GM12874 (cell line): Measurements from ENCODE around the gene USP48.

ENCODE experiments used
- CTCF ChIP-seq: IDR thresholded peaks from 2 replicates; pipeline ENCODE4 v1.5.1; 2011; ENCODE audit warnings: low read depth, mild to moderate bottlenecking, control low read depth, low read length, moderate library complexity; ENCODE audit not compliant: insufficient read depth

USP48 gene

GRCh38 chr1:21811875-21812305 lies 28.9 kb upstream of the USP48 start, which contains the start of gene LDLRAD2:
LDLRAD2 (plus strand) TSS chr1:21812265; CDS start chr1:21812452, 187 bp downstream.
- no peak for TF ChIP-seq CTCF

- TF ChIP-seq CTCF, result no peak
Observed at GRCh38 chr1:21804536-21804935, 21.6 kb upstream of the USP48 start.

GRCh38 chr1:21801100-21801499 lies 18.2 kb upstream of the USP48 start:
- no peak for TF ChIP-seq CTCF

- no peak for TF ChIP-seq CTCF
Observed at GRCh38 chr1:21799730-21800129, 16.8 kb upstream of the USP48 start.

GRCh38 chr1:21795075-21795474 lies 12.1 kb upstream of the USP48 start:
- no peak for TF ChIP-seq CTCF

GRCh38 chr1:21794656-21795055 lies 11.7 kb upstream of the USP48 start:
- no peak for TF ChIP-seq CTCF

GRCh38 chr1:21793104-21793503 lies 10.2 kb upstream of the USP48 start:
- no peak for TF ChIP-seq CTCF

GRCh38 chr1:21786640-21787039 lies 3.7 kb upstream of the USP48 start:
- no peak for TF ChIP-seq CTCF
